Stimulated activated CD8-positive, alpha-beta memory T cell treated with anti-CD3 and anti-CD28 coated beads, Interleukin-7, amount 100 ng/mL, for 4 hours (primary cell): Measurements from ENCODE around the gene ARHGAP22.
A peak's percentile ranks its signal among the peaks of the same experiment; 100 is the strongest.
"Not testable (repeated sequence)": the region's sequence is repeated elsewhere in the genome, so short reads cannot be mapped to it uniquely, and the experiment has no call there.

Source experiments
- DNase-seq, 2 donors: peaks; one replicate each; pipeline ENCODE4 v3.0.0-alpha.2; 2020; ENCODE audit warnings: low read depth in 2 of 2

ARHGAP22 gene, protein sequence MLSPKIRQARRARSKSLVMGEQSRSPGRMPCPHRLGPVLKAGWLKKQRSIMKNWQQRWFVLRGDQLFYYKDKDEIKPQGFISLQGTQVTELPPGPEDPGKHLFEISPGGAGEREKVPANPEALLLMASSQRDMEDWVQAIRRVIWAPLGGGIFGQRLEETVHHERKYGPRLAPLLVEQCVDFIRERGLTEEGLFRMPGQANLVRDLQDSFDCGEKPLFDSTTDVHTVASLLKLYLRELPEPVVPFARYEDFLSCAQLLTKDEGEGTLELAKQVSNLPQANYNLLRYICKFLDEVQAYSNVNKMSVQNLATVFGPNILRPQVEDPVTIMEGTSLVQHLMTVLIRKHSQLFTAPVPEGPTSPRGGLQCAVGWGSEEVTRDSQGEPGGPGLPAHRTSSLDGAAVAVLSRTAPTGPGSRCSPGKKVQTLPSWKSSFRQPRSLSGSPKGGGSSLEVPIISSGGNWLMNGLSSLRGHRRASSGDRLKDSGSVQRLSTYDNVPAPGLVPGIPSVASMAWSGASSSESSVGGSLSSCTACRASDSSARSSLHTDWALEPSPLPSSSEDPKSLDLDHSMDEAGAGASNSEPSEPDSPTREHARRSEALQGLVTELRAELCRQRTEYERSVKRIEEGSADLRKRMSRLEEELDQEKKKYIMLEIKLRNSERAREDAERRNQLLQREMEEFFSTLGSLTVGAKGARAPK

DNA sequence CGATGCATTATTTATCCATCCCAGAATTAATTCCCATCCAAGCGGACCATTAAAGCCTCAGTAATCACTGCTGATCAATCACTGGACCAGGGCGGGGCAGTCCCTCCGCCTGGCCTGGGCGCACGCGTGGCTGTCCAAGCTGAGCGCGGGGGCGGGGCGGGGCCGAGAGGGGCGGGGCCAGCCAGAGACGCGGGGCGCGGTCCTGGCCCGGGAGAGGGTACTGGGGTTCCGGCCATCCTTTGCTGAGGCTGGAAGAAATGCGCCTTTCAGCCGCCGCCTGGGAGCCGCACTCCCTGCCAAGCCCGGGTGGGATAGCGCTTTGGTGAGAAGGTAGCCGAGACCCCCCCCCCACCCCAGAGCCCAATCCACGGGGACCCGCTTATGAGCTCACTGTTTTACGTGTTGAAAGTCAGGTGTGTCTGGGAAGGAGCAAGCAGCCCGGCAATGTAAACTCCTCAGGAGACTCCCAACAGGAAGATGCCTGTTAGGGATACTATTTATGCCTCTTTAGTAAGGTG lies at the start of gene ARHGAP22:
Gene ARHGAP22 (minus strand): TSS at position 83 of the 518 bp plus-strand sequence. CDS start 277 bp downstream, outside the sequence.
- DNase-seq = no peak

DNA sequence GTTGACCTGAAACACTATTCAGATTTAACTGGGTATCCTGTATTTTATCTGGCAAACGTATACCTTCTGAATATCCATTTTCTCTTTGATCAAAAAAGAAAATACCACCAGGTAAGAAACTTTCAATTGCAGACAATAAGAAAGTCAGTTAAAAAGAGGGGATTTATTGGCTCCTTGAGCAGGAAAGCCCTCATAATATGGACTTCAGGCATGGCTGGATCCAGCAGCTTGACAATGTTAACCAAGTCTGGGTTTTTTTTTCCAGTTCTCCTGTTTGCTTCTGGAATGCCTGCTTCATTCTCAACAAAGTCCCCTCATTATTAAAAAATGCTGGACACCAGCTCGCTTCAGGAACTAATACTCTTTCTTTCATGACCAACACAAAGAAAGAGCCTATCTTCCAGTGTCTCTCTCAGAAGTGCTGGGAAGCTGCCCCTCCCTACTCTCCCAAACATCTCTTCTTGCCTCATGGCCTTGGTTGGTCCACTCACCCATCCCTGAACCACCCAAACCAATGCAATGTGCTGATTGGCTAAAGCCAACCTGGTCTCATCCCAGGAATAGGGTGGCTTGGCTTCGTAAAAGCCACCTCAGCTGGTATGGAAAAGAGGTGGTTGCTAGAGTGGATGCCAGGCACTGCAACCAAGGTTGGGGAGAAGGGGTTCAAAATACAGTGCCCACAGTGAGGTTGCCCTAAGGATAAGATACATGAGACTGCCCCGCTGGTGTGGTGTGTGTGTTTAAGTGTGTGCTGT lies 49.2 kb upstream of the ARHGAP22 start:
- DNase-seq = no peak

DNA sequence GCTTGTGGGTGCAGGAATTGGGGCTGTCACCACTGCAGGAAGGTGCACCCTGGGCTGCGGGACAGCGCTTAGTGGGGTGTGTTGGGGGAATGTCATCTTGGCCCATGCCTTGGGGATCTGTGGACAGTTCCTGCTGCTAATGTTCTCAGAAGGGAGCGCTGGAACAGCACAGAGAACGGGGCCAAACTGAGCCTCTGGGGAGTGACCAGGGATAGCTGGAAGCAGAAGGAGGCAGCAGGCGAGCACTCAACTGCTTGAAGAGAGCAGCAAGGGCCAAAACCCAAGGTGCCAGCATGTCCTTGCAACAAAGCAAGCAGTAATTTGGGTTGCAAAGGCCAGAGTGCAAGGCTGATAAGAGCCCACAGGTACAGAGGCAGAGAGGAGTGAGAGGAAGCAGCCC lies 48.5 kb upstream of the ARHGAP22 start:
- no peak for DNase-seq

DNA sequence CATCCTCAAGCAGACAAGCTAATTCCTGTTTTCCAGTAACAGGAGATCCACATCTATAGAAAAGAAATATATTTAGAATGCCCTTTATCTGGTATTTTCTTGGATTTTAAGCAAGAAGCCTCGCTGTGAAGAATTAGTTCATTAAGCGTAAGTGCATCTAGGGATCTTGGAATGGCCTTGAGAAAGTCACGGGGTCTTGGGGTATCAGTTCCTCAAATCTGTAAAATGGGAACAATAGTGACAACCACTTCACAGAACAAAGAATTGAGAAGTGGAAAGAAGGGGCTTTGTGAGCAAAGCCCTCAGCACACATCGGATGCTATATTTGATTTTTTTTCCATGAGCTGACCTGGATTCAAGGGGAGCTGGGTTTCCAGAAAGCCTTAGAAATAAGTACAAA lies 47.5 kb upstream of the ARHGAP22 start:
- DNase-seq = no peak

DNA sequence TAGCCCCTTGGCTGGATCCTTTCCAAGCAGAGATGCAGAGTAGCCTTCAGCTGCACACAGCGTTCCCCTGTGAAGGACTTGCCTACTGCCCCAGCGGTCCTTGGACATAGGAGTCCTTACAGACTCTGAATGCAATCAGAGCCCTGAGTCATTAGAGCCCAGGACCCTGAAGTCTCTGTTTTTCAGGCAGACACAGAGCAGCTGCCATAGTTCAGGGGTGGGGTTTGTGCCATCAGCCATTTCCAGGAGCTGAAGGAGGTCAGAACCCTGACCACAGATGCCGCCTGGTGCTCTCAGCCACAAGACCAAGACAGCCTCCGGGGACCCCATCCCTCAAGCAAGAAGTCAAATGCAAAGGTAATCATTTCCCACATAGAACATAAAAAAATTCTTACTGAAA lies 47.0 kb upstream of the ARHGAP22 start:
- no peak for DNase-seq

DNA sequence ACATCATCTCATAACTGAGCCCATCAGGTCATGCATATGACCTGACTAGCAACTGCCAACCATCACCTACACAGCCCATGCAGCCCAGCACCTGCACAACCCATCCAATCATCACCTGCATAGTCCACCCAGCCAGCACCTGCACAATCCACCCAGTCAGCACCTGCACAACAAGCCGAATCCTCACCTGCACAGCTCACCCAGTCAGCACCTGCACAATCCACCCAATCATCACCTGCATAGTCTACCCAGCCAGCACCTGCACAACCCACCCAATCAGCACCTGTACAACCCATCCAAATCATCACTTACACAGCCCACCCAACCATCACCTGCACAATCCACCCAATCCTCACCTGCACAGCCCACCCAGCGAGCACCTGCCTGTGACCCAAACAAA lies 46.4 kb upstream of the ARHGAP22 start:
- no peak for DNase-seq

DNA sequence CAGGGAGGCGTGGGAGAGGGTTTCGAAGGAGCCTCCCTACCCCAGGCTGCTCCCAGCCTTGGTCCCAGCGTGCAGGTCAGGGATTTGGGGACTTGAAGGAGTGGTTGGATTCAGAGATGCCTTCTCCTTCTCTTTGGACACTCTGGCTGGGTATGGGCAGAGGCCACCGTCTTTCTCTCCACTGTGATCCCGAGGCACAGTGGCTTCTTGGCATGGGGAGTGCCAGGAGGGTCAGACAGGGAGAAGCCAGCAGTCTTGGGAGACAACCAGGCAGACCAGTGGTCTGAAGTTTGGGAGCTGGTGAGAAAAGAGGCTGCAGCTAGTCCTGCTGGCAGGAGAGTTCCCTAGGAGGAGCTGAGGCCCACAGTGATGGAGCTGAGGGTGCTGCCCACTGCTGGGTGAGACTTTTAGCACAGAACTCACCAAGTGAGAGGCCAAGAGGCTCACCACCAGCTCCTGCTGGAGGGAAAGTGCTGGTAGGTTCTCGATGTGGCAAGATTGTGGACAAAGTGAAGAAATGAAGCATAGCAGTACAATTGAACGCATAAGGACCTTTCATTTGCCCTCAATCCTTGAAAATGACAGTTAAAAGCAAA lies 44.6 kb upstream of the ARHGAP22 start:
- no peak for DNase-seq

DNA sequence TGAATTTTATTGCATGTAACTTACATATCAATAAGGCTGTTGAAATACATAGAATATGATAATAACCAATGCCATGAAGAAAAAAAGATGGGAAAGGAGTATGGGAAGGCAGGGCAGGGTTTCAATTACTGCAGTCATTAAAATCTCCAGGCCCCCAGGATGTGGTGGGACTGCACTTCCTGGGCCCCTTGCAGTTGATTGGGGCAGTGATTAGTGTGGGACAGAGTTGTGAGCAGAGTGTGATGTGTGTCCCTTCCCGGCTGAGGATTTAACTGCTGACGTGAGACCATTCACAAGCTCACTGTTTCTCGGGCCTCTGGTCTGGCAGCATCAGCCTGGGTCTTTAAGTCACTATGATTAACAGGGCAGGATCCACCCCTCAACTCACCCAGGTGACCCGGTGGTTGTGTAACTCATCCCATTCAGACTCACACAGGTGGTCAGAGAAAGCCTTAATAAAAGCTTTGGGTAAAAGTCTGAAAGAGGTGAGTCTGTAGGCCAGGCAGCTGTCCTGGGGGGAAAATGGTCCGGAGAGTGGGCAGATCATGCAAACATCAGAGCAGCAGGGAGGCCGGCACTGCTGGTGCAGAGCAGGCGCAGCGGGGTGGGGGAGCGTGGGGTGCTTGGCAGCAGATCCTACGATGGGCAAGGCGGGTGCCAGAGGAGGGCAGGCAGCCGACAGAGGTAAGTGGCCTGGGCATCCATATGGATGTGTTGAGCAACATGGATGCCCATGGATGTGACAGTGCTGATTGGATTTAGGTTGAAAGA lies 43.5 kb upstream of the ARHGAP22 start:
- no peak for DNase-seq

DNA sequence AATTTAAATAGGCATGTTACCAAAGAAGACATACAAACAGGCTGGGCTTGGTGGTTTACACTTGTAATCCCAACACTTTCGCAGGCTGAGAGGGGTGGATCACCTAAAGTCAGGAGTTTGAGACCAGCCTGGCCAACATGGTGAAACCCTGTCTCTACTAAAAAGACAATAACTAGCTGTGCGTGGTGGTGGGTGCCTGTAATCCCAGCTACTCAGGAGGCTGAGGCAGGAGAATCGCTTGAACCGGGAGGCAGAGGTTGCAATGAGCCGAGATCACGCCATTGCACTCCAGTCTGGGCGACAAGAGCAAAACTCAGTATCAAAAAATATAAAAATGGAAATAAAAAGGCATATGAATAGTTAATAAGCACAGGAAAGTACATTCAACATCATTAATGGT lies 42.2 kb upstream of the ARHGAP22 start:
- DNase-seq = not testable (repeated sequence)

DNA sequence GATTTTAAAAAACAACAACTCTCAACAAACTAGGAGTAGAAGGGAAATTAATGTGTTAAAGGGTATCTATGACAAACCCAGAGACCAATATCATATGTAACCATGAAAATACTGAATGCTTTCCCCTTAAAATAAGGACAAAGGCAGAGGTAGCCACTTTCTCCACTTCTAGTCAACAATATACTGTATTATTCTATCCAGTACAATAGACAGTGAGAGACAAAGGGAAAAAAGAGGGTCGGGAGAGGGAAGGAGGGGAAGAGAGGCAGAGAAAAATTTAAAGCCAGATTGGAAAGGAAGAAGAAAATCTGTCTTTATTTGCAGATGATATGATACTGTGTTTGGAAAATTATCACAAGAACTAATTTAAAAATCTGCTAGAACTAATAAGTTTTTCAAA lies 40.7 kb upstream of the ARHGAP22 start:
- DNase-seq = no peak

DNA sequence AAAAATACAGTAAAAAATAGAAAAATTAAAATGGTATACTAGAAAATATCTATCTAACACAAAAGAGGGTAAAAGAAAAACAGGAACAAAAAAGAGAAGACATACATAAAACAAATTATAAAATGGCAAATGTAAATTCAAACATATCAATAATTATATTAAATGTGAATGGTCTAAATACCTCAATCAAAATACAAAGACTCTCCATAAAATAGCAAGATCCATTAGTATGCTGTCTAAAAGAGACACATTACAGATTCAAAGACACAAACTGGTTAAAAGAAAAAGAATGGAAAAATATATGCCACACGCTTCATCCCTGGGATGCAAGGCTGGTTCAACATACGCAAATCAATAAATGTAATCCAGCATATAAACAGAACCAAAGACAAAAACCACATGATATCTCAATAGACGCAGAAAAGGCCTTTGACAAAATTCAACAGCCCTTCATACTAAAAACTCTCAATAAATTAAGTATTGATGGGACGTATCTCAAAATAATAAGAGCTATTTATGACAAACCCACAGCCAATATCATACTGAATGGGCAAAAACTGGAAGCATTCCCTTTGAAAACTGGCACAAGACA lies 36.3 kb upstream of the ARHGAP22 start:
- DNase-seq = not testable (repeated sequence)

DNA sequence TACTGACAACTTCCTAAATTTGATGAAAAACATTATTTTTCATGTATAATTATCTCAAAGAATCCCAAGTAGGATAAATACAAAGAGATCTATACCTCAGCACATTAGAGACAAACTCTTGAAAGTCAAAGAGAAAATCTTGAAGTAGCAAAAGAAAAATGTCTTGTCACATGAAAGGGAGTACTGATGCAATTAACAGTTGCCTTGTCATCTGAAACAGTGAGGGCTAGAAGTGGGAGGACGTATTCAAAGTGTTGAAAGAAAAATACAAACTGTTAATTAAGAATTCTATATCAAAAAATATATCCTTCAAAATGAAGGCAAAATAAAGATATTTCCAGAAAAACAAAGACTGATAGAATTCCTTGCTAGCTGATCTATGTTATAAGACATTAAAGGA lies 35.5 kb upstream of the ARHGAP22 start:
- DNase-seq = no peak

DNA sequence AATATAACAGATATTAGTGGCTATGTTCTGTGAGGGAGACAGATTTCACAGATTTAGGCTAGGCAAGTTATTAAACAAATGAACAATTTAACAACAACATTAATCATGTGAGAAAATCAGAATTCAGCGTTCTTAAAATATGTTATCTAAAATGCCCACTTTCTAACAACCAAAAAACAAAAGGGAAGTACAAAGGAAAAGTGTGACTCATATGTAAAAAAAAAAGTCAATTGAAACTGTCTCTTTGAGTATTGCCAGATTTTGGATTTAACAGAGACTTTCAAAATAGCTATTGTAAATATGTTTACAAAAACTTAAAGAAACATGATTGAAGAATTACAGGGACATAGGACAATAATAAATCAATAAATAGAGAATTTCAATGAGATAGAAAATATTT lies 34.8 kb upstream of the ARHGAP22 start:
- no peak for DNase-seq

DNA sequence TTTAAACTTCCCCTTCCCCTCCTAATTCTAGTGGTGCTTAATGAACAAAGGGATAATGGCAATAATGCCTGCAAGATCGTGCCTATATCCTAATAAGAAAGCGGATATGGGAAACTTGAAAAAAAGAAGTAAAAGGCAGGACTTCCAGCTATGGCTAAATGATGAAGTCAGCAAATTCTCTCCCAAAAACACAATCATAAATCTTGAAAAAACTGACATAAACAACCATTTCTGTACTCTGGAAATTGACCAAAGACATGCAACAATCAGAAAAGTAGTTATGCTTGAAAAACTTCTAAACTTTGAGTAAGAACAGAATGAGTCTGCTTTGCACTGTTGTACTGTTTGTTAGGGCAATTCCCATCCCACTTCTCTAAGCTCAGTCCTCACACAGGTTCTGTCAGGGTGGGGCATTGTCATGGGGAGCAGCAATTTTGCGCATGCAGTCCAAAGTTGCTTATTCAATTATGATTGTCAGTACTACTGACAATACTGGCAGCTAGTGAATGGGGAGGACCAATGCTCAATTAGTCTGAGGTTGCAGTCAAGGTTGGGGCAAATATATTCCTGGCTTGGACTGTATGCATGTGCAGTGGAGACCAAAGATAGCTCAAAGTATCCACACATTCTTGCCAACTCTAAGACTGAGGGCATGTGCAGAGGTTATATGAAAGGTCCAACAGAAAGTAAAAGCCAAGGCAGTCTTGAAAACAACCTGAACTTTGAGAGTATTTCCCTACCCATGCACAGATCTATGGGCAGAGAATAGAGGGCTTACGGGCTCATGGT lies 34.1 kb upstream of the ARHGAP22 start:
- DNase-seq = no peak

DNA sequence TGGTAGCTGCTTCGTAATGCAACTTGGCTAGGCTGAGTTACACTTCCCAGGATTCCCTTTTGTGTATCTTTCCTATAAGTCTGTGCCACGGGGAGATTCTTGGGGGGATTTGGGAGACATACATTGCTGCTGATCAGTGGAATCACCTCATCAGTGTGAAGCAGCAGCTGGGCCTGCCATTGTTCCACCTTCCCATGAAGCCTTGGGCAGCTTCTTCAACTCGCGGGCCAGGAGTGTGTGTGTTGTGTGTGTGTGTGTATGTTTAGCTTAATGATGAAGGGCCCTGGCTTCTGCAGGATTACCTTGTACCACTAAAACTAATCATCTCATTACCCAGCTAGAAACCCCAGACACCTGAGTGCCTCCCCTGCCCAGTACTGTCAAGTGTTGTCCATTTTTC lies 33.3 kb upstream of the ARHGAP22 start:
- no peak for DNase-seq

DNA sequence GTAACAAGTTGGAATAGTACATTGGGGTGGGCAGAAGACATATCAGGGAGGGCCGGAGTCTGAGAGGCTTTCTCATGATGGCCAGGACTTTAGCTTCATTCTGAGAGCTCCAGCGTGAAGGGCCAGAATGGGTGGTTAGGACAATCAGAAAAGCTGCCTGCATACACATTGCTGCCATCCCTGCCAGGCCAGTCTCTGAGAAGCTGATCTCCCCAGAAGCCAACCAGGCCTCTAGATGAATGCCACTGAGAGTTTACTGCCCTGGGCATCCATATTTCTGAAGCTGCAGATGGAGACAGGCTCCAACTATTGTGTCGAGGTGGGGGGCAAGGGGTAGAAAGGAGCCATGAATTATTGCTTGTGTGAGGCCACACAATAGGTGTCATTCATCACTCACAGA lies 32.0 kb upstream of the ARHGAP22 start:
- no peak for DNase-seq

DNA sequence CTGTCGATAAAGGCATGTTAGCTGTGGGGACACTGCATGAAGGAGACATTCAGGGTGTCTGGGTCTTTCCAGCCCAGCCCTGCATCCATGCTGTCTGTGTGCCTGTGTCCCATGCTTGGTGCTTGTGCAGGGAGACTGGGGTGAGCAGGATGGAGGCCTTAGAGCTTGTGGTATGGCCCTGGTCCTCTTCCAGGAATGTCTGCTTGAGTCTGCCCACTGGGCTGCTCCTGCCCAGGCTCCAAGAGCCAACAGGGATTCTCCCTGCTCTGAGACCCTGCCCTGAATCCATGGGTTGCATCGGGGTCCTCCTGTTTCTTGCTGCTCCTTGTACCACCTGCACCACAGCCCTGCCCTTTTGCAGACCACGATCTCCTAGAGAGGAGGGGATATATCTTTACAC lies 31.4 kb upstream of the ARHGAP22 start:
- no peak for DNase-seq

DNA sequence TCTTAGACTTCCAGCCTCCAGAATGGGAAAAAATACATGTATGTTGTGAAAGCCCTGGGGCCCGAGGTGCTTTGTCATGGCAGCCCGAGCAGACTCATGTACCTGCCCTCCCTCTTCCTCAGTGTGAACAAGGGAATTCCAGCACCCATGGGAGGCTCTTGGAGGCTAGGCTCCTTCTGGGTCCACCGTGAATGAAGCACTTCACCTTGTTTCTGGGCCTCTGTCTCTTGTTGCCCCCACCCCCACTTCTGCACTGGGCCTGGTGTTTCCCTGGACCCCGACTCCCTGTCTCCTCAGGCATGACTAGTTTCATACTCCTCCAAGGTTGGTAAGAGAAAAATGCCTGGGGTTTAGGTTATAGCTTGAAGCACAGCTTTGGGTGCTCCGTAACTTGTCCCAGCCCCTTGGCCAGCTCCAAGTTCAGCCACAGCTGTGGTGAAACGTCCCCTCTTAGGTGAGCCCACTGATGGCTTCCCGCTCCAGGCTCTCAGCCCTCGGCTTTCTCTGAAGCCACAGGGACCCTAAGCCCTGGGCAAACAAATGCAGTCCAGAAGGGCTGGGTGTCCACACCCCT lies 30.2 kb upstream of the ARHGAP22 start:
- DNase-seq = no peak

DNA sequence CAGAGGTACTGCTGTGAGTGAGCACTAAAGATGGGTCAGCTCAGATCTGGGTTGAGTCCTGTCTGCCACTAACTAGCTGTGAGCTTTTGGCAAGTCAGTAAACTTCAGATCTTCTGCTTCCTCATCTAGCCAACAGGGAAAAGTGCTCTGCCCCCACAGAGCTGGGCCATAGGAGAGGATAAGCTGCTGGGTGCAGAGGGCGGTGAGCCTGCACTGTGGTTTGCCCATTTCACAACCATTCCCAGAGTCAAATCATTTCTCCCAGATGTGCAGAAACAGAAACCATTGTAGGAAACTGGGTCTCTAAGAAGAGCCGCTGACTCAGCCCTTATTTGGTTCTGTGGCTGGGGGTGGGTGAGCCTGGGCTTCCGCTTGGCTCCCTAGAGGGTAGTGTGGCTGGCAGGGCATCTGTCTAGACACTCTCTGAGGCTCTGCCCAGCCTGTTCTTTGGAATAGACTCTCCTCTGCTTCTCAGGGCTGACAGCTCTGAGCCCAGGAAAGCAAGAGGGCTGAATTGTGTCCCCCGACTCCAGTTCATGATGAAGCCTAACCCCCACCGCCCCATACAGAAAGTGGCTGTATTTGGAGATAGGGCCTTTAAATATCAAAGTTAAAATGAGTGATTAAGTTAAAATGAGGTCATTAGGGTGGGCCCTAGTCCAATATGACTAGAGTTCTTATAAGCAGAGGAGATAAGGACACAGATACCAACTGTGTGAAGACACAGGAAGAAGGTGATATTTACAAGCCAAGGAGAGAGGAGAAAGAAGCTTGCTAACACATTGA lies 29.5 kb upstream of the ARHGAP22 start:
- DNase-seq = peak in 1 of 2 donors; percentile 46
